ENCODE results near the gene ATG7.

- TF ChIP-seq POLR2A (IDR thresholded peaks at IDR 0.05; ENCODE audit: low read depth) (no peak), CTCF (IDR thresholded peaks at IDR 0.05) (no peak)
Observed at GRCh38 chr3:11532931-11533391, 260.8 kb downstream of the ATG7 start.
